GM18502 (cell line): ENCODE measurements around the gene PPM1E.
A peak's percentile ranks its signal among the peaks of the same experiment; 100 is the strongest.
"Not testable (repeated sequence)": the region's sequence is repeated elsewhere in the genome, so short reads cannot be mapped to it uniquely, and the experiment has no call there.

Experiments
- ATAC-seq: cut with Tn5 transposase; IDR thresholded peaks from one replicate; pipeline ENCODE4 v1.9.1; 2021; ENCODE audit warnings: mild to moderate bottlenecking; ENCODE audit not compliant: unreplicated experiment, poor library complexity

PPM1E gene

DNA sequence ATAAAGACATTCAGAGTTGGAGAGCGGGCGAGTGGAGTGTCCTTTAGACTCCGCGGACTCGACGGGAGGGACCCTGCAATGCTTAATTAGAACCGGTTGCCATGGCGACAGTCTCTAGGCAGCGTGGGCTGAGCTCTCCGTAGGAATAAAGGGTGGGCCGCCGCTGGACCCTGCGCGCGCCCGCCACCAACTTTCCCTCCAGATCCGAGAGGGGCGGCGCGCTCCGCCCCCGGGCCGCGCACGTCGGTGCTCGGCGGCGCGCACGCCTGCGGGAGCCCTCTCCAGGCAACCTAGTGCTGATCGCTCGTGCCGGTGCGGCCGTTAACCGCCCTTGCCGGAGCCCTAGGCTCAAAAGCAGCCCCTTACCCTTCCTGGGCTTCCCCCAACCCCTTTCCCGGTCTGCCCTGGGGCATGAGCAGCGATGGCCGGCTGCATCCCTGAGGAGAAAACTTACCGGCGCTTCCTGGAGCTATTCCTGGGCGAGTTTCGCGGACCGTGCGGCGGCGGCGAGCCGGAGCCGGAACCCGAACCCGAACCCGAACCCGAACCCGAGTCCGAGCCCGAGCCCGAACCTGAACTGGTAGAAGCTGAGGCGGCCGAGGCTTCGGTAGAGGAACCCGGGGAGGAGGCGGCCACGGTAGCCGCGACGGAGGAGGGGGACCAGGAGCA is at the start of gene PPM1E:
Gene PPM1E, plus strand, starts transcription at position 278 of the 669 bp plus-strand sequence.
- no peak for ATAC-seq

DNA sequence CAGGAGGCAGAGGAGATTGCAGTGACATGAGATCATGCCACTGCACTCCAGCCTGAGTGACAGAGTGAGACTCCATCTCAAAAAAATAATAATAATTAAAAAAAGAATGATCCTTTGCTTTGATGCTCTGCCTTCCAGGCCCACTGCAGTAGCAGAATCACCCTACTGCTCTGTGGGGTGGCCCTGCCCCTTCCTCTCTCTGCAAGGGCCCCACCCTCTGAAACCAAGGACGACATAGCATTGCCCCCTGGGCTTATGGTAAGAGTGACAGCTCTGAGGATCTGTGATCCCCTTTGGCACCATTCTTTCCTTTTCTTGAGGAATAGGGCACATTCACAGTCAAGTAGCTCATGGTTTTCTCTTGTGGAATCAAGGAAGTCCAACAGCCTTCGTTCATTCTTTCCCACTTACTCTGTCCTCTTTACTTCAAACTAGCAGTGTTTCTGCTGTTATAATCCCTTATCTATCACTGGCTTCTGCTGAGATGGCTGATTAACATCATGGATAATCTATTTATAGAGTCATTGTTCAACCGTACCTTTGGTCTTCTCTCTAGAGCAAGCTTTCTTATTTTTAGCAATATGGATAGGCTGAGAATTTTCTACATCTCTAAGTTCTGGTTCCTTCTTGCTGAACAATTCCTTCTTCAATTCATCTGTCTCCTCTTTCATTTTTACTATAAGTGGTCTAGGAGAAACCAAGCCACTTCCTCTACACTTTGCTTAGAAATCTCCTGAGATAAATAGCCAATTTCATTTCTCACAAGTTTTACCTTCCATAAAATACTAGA is 49.1 kb upstream of the PPM1E start:
- ATAC-seq: peak; percentile 53

DNA sequence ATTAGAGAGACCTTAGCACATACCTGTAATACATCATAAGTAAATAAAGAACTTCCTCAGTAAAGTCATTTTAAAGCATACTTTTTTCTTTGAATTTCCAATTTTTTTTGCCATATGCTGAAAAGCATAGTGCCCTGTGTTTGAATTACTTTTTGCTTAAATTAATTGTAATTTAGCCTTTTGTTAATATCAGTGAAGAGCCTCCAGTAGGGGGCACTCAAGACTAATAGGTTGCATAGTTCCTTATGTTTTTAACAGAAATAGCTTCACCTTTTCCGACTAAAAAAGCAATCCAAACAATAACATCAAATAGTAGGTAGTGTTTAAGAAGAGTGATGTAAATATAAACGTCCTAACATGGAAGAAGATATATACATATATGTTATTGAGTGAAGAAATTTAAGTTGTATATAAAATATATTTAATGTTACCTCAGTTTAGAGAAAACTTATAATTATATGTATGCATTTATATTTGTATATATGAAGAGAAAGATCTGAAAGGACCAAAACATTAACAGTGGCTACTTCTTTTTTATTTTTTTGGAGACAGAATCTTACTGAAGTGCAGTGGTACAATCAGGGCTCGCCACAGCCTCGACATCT is 44.6 kb upstream of the PPM1E start:
- ATAC-seq: no peak

DNA sequence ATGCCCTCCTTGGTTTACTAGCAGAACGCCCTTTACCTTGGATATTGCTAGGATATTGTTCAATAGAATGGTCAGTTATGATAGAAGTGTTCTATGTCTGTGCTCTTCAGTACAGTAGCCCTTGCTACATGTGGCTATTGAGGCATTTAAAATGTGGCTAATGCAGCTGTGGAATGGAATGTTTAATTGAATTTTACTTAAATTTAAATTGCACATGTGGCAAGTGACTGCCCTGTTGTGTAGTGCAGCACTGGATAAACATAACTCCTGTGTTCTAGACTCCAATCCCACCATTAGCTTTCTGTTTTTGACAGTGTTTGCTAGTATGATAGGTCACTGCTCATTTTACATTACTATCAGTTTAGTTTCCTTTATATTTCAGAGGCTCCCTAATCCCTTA is 33.4 kb upstream of the PPM1E start:
- ATAC-seq: no peak

DNA sequence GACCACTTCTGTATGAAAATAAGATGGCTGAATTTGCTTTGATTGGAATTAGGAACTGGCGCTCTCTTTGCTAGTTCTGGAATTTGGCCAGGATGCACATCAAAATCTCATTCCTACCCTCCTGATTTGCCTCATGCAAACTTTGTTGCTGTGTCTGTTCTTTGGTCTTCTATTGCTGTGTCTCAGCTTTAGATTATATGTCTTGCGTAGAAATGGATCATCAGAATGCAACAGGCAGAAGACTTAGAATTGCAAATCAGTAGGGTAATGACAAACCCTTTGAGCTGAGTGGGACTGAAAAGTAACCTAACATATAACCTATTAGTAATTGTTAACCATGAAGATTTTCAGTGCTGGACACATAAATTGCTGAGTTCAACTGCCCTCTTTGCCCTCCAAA is 33.0 kb upstream of the PPM1E start:
- no peak for ATAC-seq

DNA sequence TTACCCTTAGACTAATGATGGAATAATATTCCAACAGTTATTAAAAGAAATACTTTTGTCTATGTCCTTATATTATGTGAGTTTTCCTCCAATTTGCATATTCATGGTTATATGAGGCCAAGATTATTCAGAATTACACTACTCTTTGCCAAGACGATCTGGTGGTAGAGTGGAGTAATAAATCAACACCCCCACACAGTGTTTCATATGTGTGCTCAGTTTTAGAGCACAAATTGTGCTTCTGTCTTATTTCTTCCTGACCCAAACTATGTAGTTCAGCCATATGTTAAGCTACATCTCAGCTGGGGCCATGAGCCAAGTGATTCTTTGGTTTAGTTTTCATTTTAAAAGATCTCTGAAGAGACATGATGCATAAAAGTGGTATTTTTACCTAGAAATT is 26.9 kb upstream of the PPM1E start:
- ATAC-seq: no peak

DNA sequence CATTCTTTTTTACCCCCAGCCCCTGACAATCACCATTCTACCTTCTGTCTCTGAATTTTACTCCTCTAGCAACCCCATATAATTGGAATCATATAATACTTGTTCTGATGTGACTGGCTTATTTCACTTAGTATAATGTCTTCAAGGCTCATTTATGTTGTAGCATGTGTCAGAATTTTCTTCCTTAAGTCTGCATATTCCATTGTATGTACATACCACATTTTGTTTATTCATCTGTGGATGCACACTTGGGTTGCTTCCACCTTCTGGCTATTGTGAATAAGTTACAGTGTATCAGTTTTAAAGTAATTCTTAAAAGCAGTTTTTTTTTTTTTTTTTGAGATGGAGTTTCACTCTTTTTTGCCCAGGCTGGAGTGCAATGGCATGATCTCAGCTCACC is 24.7 kb upstream of the PPM1E start:
- no peak for ATAC-seq

DNA sequence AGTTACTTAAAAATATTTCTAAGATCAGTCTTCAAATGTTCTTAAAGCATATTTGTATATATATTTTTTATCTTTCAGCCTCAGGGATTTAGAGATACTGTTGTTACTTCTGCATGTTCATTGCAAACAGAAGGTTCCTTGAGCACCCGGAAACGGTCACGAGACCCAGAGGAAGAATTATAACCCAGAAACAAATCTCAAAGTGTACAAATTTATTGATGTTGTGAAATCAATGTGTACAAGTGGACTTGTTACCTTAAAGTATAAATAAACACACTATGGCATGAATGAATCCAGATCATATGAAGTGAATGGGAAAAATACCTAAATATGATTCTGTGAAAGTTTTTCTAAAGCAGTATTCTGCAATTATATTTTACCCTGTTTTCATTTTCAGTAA is 21.6 kb upstream of the PPM1E start:
- no peak for ATAC-seq

DNA sequence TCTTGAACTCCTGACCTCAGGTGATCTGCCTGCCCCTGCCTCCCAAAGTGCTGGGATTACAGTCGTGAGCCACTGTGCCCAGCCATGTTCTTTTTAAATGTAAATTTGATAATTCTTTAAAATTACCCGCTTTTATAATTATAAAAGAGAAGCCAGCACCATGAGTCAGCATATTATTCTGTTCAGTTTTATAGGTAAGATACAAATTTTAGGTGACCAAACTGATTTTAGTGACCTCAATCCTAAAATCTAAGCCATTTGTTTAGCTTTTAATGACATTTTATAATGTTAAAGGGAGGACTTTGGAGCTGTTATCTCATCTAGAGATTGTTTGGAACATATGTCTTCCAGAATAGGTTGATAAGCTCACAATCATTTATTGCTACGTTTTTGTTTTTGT is 20.8 kb upstream of the PPM1E start:
- ATAC-seq: no peak

DNA sequence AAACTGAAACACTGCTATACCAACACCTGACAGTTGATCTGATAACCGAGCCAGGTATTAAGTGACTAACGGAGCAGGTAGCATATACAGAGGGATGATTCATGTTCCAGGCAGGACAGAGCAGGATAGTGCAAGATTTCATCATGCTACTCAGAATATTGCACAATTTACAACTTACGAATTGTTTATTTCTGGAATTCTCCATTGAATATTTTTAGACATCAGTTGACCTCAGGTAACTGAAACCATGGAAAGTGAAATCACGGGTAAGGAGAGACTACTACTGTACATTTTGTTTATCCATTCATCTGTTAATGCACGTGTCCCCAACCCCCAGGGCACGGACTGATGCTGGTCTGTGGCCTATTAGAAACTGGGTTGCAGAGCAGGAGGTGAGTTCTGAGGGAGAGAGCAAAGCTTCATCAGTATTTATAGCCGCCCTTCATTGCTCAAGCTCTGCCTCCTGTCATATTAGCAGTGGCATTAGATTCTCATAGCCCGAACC is 14.5 kb upstream of the PPM1E start:
- no peak for ATAC-seq

DNA sequence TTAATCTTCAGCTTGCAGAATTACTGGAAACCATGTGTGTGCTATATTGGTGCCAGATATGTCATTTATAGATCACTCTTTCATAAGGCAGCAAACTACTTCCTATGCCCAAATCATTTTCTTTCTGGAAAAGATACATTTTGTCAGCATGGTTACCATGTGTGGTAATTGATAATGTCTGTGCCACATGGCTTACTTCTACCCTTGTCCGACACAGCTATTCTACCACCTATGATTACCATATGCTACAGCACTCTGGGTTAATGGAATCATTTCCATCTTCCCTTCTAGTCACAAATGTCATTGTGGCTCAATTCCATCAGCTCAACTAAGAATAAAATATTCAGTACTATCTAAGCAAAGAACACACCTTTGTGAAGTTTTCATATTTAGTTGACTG is 8.0 kb upstream of the PPM1E start:
- ATAC-seq: no peak

DNA sequence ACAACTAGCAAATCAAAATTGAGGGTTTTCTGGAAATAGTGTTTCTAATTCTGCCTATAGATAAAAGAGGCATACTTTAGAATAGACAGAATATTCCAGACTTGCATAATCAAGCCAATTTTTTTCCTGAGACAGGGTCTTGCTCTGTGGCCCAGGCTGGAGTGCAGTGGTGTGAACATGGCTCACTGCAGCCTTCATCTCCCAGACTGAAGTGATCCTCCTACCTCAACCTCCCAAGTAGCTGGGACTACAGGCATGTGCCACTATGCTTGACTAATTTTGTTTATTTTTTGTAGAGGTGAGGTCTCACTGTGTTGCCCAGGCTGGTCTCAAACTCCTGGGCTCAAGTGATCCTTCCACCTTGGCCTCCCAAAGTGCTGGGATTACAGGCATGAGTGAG is 6.0 kb upstream of the PPM1E start:
- not testable (repeated sequence) for ATAC-seq

DNA sequence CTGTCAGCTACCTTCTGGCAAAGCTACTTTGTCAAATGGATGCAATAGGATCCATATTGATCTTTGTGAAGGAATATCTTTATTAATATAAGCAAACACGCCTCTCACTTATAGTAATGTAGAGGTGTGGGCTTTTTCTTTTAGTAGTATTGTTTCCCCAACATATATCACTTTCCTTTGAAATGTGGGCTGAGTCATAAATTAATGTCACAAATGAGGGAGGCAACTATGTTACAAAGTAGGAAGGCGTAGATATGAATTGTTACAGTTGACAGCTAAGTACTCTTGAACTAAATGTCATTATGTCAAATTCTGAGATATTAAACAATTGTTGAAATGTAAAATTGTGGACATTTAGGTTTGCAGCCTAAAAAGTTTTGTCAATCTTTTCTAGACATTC is 2.6 kb upstream of the PPM1E start:
- no peak for ATAC-seq

DNA sequence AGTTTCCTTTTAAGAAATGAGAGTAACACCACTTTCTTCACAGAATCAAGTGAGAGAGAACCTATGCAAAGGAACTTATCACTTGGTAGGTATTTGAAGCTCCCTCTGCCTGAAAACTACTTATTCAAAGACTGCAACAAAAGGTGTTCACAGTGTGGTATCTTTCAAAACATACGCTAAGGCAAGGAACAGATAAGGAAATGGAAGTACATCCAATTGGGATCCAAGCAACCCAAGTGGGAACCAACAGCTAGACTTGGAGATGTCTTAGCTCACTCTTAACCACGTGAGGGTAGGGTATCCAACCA is 431 bp upstream of the PPM1E start:
- no peak for ATAC-seq

DNA sequence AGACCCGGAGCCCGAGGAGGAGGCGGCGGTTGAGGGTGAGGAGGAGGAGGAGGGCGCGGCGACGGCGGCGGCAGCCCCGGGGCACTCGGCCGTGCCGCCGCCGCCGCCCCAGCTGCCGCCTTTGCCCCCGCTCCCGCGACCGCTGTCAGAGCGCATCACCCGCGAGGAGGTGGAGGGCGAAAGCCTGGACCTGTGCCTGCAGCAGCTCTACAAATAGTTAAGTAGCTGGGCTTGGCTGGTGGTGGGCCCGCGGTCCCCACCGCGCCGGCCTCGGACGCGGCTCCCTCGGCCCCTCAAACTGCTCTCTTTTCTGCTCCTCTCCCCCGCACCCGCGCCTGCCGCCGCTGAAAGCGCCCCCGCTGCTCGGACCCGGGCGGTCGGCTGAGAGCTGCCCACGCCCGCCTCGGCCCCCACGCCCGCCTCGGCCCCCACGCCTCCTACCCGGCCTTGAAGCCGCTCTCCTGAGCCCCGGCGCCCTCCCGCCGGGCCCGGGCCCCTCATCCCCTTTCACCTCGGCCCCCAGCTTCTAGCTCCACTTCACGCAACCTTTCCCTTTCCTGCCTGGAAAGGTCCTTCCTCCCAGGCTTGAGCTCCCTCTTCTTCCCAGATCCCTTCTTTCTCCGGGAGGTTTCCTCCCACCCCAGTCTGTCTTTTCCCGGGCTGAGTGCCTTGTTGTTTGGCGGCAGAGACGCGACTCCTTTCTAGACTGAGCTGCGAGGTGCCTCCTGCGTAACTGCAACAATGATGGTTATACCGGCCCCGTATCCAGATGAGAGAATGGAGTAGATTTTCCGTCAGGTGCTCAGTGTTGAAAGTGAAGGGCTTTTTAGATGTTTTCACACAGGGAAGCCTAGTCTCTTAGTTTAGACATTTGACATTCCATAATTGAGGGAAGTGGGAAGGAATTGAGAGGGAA is 850 bp downstream of the PPM1E start:
- no peak for ATAC-seq

DNA sequence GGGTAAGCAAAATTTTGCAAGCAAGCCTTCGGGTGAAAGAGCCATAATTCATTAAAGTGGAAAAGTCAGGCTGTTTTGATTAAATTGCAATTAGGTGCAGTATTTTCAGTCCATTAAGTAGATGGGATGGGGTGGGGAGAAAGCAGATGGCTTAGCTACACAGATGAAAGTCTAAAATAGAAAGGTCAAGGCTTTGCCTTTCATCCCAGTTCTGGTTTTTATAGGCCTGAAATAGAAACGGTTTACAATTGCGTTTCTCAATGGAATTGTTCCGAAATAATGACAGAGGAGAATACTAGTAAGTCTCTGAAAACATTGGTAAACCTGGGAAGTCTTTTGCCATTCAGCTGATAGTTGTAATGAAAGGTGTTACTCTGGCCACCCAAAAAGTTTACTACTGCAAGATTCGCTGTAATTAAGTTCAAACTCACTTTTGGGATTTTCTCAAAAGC is 1.5 kb downstream of the PPM1E start:
- ATAC-seq: no peak

DNA sequence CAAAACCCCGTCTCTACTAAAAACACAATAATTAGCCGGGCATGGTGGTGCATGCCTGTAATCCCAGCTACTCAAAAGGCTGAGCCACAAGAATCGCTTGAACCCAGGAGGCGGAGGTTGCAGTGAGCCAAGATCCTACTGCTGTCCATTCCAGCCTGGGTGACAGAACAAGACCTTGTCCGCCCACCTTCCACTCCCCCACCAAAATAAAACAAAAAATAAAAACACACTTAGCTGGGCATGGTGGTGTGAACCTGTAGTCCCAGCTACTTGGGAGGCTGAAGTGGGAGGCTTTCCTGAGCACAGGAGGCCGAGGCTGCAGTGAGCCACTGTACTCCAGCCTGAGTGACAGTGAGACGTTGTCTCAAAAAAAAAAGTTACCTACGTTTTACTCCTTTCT is 3.2 kb downstream of the PPM1E start:
- ATAC-seq: no peak

DNA sequence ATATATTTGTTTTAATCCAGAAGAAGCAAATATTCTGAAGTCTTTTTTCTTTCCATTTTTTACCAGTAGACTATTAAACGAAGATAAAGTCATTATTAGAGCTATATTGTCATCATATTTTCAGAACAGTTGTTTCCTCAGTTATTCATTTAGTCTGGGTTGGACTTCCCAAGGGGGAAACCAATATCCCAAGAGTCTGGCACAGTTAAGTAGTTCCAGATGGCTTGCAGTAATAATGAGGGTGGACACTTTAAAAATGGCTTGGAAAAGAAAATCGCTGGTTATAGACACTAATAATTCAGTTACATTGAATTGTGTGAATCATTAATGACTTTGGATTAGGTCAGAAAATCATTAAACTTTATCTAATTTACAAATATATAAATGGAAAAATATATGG is 3.9 kb downstream of the PPM1E start:
- ATAC-seq: no peak

DNA sequence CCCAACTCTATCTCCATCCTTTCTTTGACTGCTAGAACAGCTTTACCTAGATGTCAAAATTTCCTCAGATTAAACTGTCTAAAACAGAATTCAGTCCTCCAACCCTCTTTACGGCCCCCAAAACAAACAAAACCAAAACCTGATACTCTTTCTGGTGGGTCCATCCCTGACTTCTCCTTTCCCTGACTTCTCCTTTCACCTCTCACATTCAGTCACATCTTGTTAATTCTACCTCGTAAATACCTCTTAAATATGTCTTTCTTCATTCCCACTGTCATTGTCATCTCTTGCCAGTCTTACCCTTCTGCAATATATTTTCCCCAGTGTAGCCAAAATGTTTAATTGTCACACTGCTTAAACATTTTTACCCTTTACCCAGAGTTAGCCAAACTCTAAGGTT is 4.6 kb downstream of the PPM1E start:
- no peak for ATAC-seq

DNA sequence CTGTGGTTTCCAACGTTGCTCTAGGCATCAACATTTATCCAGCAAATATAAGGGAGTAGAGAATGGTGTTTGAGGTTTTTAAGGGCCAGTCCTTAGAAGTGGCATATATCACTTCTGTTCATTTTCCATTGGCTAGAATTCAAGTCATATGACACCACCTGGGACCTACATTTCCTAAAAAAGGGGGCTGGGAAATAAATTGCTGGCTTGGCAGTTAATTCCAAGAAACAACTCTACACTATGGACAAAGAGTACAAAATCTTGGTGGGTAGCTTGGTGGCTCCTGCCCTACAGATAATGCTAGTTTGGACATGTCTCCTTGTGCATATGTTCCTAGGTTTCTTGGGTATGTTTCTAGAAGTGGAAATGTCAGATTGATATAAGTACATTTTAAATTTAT is 7.6 kb downstream of the PPM1E start:
- no peak for ATAC-seq

DNA sequence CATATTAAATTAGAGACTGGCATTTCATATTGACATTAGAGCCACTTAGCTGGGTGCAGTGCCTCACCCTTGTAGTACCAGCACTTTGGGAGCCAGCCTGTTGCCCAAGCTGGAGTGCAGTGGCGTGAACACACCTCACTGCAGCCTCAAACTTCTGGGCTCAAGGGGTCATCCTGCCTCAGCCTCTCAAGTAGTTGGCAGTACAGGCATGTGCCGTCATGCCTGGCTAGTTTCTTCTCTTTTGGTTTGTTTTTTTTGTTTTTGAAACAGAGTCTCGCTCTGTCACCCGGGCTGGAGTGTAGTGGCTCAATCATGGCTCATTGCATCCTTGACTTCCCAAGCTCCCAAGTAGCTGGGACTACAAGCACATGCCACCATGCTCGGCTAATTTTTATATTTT is 8.7 kb downstream of the PPM1E start:
- ATAC-seq: no peak
